ENCODE data around the gene ALG11.

DNA sequence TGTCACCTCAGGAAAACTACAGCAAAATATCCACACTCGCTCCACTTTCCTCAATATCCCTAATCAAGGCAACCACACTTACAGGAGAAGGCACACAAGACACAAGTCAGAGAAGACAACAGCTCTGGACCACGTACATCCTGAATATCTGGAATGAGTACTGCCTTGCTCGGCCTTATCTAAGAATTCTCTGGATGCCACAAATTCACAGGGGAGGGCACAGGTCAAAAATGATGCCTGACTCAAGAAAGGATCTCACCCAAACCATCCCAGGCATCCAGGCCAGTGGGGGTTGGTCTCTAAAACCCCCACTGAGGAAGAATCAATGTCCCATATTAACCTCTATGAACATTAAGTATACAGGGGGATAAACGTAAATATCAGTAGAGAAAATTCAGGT, 30.8 kb upstream of the ALG11 start:
- TF ChIP-seq RAD21 (IDR thresholded peaks at IDR 0.05; ENCODE audit: low read depth), result no peak
- TF ChIP-seq ZFX (IDR thresholded peaks at IDR 0.05), result no peak
- TF ChIP-seq CTCF (IDR thresholded peaks at IDR 0.05 in 2 of 3, conservative IDR thresholded peaks at IDR 0.05 in 1 of 3; ENCODE audit: borderline replicate concordance in 1 of 3, insufficient read depth in 1 of 3, low read depth in 2 of 3, low read length in 2 of 3), result no peak
- TF ChIP-seq JUND (IDR thresholded peaks at IDR 0.05), result no peak
- no peak for TF ChIP-seq POLR2AphosphoS5 (IDR thresholded peaks at IDR 0.05; ENCODE audit: low read depth, low read length)
- no peak for TF ChIP-seq CEBPB (IDR thresholded peaks at IDR 0.05; ENCODE audit: low read depth)

Data from HCT116 (cell line).